Spleen (tissue), 11 donors: ENCODE data around the gene OR2Z1. TPM values are rescaled to one million over a fixed set of nuclear protein-coding genes. Genes with fewer than 3 reads are reported as not detected.

Source experiments
- DNase-seq: peaks from one replicate; pipeline ENCODE4 v3.0.0-alpha.2; 2020
- H3K27ac ChIP-seq, 8 donors: fragments of 200-600 bp; sonication (generic) in 7 of 8; 1 replicate in 4 of 8; 2 replicates in 4 of 8; pipeline versions ENCODE4 v1.5.0 to v1.8.0; 2016 to 2021; ENCODE audit warnings: inconsistent platforms in 4 of 8, mild to moderate bottlenecking in 4 of 8, moderate library complexity in 1 of 8
- H3K27me3 ChIP-seq, 7 donors: fragments of 200-600 bp; sonication (generic) in 6 of 7; replicated peaks in 1 of 7; 1 replicate in 4 of 7; 2 replicates in 3 of 7; pipeline versions ENCODE4 v1.5.0 to v1.8.0; 2016 to 2021; ENCODE audit warnings: inconsistent platforms in 3 of 7, mild to moderate bottlenecking in 1 of 7
- H3K36me3 ChIP-seq, 6 donors: fragments of 200-600 bp; sonication (generic) in 5 of 6; 1 replicate in 4 of 6; 2 replicates in 2 of 6; pipeline versions ENCODE4 v1.5.0 to v1.8.0; 2016 to 2021; ENCODE audit warnings: inconsistent platforms in 2 of 6
- H3K4me1 ChIP-seq, 6 donors: fragments of 200-600 bp; sonication (generic) in 5 of 6; 1 replicate in 3 of 6; 2 replicates in 3 of 6; pipeline versions ENCODE4 v1.5.0 to v1.8.0; 2016 to 2021; ENCODE audit warnings: inconsistent platforms in 3 of 6
- H3K4me3 ChIP-seq, 8 donors: fragments of 200-600 bp; sonication (generic) in 7 of 8; 1 replicate in 4 of 8; 2 replicates in 4 of 8; pipeline versions ENCODE4 v1.5.0 to v1.8.0; 2016 to 2021; ENCODE audit warnings: inconsistent platforms in 4 of 8, mild to moderate bottlenecking in 4 of 8, moderate library complexity in 2 of 8
- H3K9me3 ChIP-seq, 8 donors: fragments of 200-600 bp; sonication (generic) in 7 of 8; 1 replicate in 4 of 8; 2 replicates in 4 of 8; pipeline versions ENCODE4 v1.5.0 to v1.8.0; 2016 to 2021; ENCODE audit warnings: inconsistent platforms in 4 of 8
- CTCF ChIP-seq, 11 experiments: fragments of 200-600 bp in 7 of 11; fragments of 450-650 bp in 4 of 11; sonication (generic) in 4 of 11; IDR thresholded peaks in 8 of 11; conservative IDR thresholded peaks in 3 of 11; 1 replicate in 7 of 11; 2 replicates in 4 of 11; pipeline versions ENCODE4 v1.4.0 to v1.8.0; 2016 to 2021; ENCODE audit warnings: antibody characterized with exemption in 11 of 11, inconsistent platforms in 4 of 11, mild to moderate bottlenecking in 1 of 11
- POLR2A ChIP-seq, 3 donors: fragments of 450-650 bp; IDR thresholded peaks; one replicate each; pipeline ENCODE4 v1.5.1; 2017; ENCODE audit warnings: antibody characterized with exemption in 3 of 3, mild to moderate bottlenecking in 1 of 3
- POLR2AphosphoS5 ChIP-seq, 3 donors: sonication (generic); formaldehyde crosslinking; IDR thresholded peaks; one replicate each; pipeline ENCODE4 v1.5.1; 2017; ENCODE audit warnings: antibody characterized with exemption in 3 of 3
- WGBS, 5 donors: extraction: QIAGEN DNeasy Blood & Tissue Kit in 3 of 5; methylation state at CpG; one replicate each; pipeline versions ENCODE4 v1.1.5 to v1.1.7; 2013 to 2018; 5-methylcytosine and 5-hydroxymethylcytosine counted together
- intact Hi-C: fragments of 100-400 bp; cut with DNase I; formaldehyde crosslinking; loops from one replicate; pipeline ENCODE4 v1.15.0; 2023; ENCODE audit warnings: low total_unique reads
- polyA plus RNA-seq, 3 donors: library from polyadenylated mRNA; stranded (reverse); fragments of 200-250 nt; gene quantifications; one replicate each; pipeline ENCODE4 v1.2.1, GENCODE V29; 2013
- total RNA-seq, 7 donors: library from RNA; depleted of rRNA in 3 of 7; stranded (reverse); fragments of >200 nt in 3 of 7; fragmentation: NEBNext Ultra II Directional in 4 of 7; extraction: Animal tissue kit (Norgen Biotek cat#: 25700) in 4 of 7; gene quantifications; one replicate each; pipeline versions ENCODE4 v1.1.0 to v1.2.1, GENCODE V29; 2016 to 2021
- donor health status: healthy with polysubstance abuse.
- donor health status: DM: no; HTN: no; CAD: no; lungs with moderate emphysema.
- donor health status: DM: no; HTN: no; CAD: no.
- donor health status: Bipolar disorder and iron deficiency.
- donor health status: healthy.
- donor health status: DM: no; HTN: no; CAD: no.
- donor health status: DM: yes; HTN: yes; CAD: no.

OR2Z1 gene
- total and polyA plus RNA-seq, 10 donors = not detected

- Histone ChIP-seq H3K36me3 (no peaks in the 10 kb centered on the region), H3K9me3 (peaks cover 0 to 12% (median 3%) of the 10 kb centered on the region in 8 donors), H3K27me3 (peaks cover 0 to 43% (median 0%) of the 10 kb centered on the region in 7 donors), H3K27ac (no peak overlapping the region), H3K4me1 (no peaks in the 10 kb centered on the region), H3K4me3 (no peak overlapping the region)
- WGBS, 5 donors = 58 to 80% (median 68%) methylated on average over 21 of the region's 21 CpGs
- no peak for DNase-seq
- TF ChIP-seq POLR2AphosphoS5 (IDR thresholded peaks at IDR 0.05) (no peak), POLR2A (IDR thresholded peaks at IDR 0.05) (no peak), CTCF (IDR thresholded peaks at IDR 0.05 in 8 of 11, conservative IDR thresholded peaks at IDR 0.05 in 3 of 11) (no peak)
- intact Hi-C loops = no loop called here
Measured at GRCh38 chr19:8684001-8684902, 37.2 kb upstream of the OR2Z1 start.

DNA sequence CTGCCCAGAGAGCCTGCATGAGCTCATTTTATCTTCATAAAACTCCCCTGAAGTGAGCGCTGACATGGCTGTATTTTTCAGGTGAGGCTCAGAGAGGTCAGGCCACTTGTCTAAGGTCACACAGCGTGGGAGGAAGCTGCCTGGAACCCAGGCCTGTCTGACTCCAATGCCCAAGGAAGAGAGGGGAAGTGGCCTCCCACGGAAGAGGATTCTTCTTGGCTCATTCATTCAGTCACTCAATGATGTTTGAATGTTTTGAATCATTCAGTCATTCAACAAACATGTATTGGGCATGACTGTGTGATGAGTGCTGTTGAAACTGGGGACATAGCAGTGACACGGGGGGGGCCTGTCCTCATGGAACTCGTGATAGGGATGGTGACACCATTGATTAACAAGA, 34.9 kb upstream of the OR2Z1 start:
- no peaks in the 10 kb centered on the region for H3K36me3 ChIP-seq
- H3K27me3 ChIP-seq = peaks cover 0 to 38% (median 0%) of the 10 kb centered on the region in 7 donors
- H3K27ac ChIP-seq = no peak overlapping the region
- intact Hi-C loops = no loop called here
- no peak for TF ChIP-seq CTCF (IDR thresholded peaks at IDR 0.05 in 8 of 11, conservative IDR thresholded peaks at IDR 0.05 in 3 of 11)
- 55 to 73% (median 60%) methylated on average over 5 of the region's 5 CpGs for WGBS, 5 donors
- no peak for DNase-seq
- no peak overlapping the region for H3K4me3 ChIP-seq
- H3K4me1 ChIP-seq = no peaks in the 10 kb centered on the region
- peaks cover 0 to 4% (median under 1%) of the 10 kb centered on the region in 8 donors for H3K9me3 ChIP-seq

GRCh38 chr19:8688930-8689329, 32.5 kb upstream of the OR2Z1 start:
- TF ChIP-seq POLR2AphosphoS5 (IDR thresholded peaks at IDR 0.05) (no peak), POLR2A (IDR thresholded peaks at IDR 0.05) (no peak), CTCF (IDR thresholded peaks at IDR 0.05 in 8 of 11, conservative IDR thresholded peaks at IDR 0.05 in 3 of 11) (no peak)
- no peak for DNase-seq
- 88 to 93% (median 92%) methylated on average over 15 of the region's 15 CpGs for WGBS, 5 donors
- Histone ChIP-seq H3K27ac (no peak overlapping the region), H3K9me3 (peaks cover 0 to 2% (median 0%) of the 10 kb centered on the region in 8 donors), H3K4me1 (no peaks in the 10 kb centered on the region), H3K27me3 (peaks cover 0 to 54% (median 0%) of the 10 kb centered on the region in 7 donors), H3K36me3 (no peaks in the 10 kb centered on the region), H3K4me3 (no peak overlapping the region)
- intact Hi-C loops = no loop called here

DNA sequence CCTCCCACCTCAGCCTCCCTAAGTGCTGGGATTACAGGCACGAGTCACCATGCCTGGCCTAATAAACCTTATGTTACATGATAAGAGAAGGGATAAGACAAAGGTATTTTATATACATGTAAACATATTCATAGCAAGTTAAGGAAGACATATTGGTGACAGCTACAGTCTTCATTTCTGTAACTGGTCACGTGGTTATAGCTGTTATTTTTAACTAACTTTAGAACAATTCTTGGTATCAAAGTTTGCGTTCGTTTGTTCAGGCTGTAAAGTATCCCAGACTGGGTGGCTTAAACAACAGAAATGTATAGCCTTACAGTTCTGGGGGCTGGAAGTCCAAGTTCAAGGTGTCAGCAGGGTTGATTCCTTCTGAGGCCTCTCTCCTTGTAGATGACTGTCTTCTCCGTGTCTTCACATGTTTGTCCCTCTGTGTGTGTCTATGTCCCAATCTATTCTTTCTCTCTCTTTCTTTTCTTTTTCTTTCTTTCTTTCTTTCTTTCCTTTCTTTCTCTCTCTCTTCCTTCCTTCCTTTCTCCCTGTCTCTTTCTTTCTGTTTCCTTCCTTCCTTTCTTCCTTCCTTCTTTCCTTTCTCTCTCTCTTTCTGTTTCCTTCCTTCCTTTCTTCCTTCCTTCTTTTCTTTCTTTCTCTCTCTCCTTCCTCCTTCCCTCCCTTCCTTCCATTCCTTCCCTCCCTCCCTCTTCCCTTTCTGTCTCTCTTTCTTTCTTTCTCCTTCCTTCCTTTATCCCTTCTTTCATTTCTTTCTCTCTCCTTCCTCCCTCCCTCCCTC, 30.5 kb upstream of the OR2Z1 start:
- no peak overlapping the region for H3K27ac ChIP-seq
- no peak overlapping the region for H3K4me3 ChIP-seq
- no peaks in the 10 kb centered on the region for H3K4me1 ChIP-seq
- DNase-seq = no peak
- H3K36me3 ChIP-seq = no peaks in the 10 kb centered on the region
- 49 to 66% (median 53%) methylated on average over 5 of the region's 5 CpGs for WGBS, 5 donors
- intact Hi-C loops = loop anchor here (5.0 kb wide), 1 partner anchor 34 kb away; no protein-coding TSS in a partner anchor
- TF ChIP-seq POLR2A (IDR thresholded peaks at IDR 0.05) (no peak), CTCF (IDR thresholded peaks at IDR 0.05 in 8 of 11, conservative IDR thresholded peaks at IDR 0.05 in 3 of 11) (no peak), POLR2AphosphoS5 (IDR thresholded peaks at IDR 0.05) (no peak)
- H3K9me3 ChIP-seq = peaks cover 0 to 2% (median 0%) of the 10 kb centered on the region in 8 donors
- peaks cover 0 to 59% (median 4%) of the 10 kb centered on the region in 7 donors for H3K27me3 ChIP-seq
